ENCODE data around the gene AGXT.

Gene AGXT

GRCh38 chr2:240917009-240917683 is 48.5 kb downstream of the AGXT start:
- no peak for DNase-seq

- DNase-seq, result peak; percentile 46
Observed at GRCh38 chr2:240917684-240918257, 49.1 kb downstream of the AGXT start.

GRCh38 chr2:240918258-240919091 is 49.9 kb downstream of the AGXT start:
- DNase-seq, result peak; percentile 32

GRCh38 chr2:240919161-240919781 is 50.6 kb downstream of the AGXT start:
- no peak for DNase-seq

GRCh38 chr2:240919786-240920782 is 51.5 kb downstream of the AGXT start:
- DNase-seq, result peak; percentile 19

- DNase-seq, result peak; percentile 30
Observed at GRCh38 chr2:240920783-240921231, 52.2 kb downstream of the AGXT start.

GRCh38 chr2:240921311-240921994 is 52.8 kb downstream of the AGXT start:
- peak; percentile 59 for DNase-seq

- DNase-seq, result no peak
Observed at GRCh38 chr2:240921995-240922244, 53.3 kb downstream of the AGXT start.

GRCh38 chr2:240922245-240922981 is 53.8 kb downstream of the AGXT start:
- DNase-seq, result peak; percentile 29

- DNase-seq, result peak; percentile 24
Observed at GRCh38 chr2:240922982-240923537, 54.4 kb downstream of the AGXT start.

- DNase-seq, result peak; percentile 22
Observed at GRCh38 chr2:240925191-240925567, 56.6 kb downstream of the AGXT start.

GRCh38 chr2:240925568-240926515 is 57.2 kb downstream of the AGXT start:
- DNase-seq, result peak; percentile 16

- DNase-seq, result peak; percentile 25
Observed at GRCh38 chr2:240926516-240927389, 58.1 kb downstream of the AGXT start.

GRCh38 chr2:240927390-240927781 is 58.8 kb downstream of the AGXT start:
- DNase-seq, result no peak

- no peak for DNase-seq
Observed at GRCh38 chr2:240928476-240929363, 60.1 kb downstream of the AGXT start.

GRCh38 chr2:240929364-240930095 is 60.9 kb downstream of the AGXT start:
- no peak for DNase-seq
